H1 (cell line): ENCODE data around the gene CLIC1. TPM values are rescaled to one million over a fixed set of nuclear protein-coding genes. Genes with fewer than 3 reads are reported as not detected.

Experiments
- CTCF ChIA-PET: fragments of 300-600 bp; sonication (Branson Sonifier 250); formaldehyde crosslinking; loops from one replicate; lab custom pipeline; 2021; ENCODE audit not compliant: partially characterized antibody; lab: Charles Lee
- POLR2A ChIA-PET: fragments of 300-600 bp; sonication (Branson Sonifier 250); formaldehyde crosslinking; loops from one replicate; lab custom pipeline; 2021; ENCODE audit warnings: inconsistent platforms; ENCODE audit not compliant: partially characterized antibody; lab: Charles Lee
- DNase-seq, 2 experiments: peaks; one replicate each; pipeline versions ENCODE4 v3.0.0 to v3.0.0-alpha.2; 2010 to 2022; ENCODE audit warnings: low spot score in 2 of 2, low read depth in 1 of 2, mixed read lengths in 1 of 2
- FAIRE-seq: peaks from 2 replicates; lab custom pipeline; 2011; peaks lifted over from hg19 to GRCh38; lab: Jason Lieb, UNC
- H2AFZ ChIP-seq: 2 replicates; pipeline ENCODE4 v1.8.1; 2012; ENCODE audit warnings: low read length, inconsistent platforms
- H2AK5ac ChIP-seq: 2 replicates; pipeline ENCODE4 v1.6.1; 2013; ENCODE audit warnings: low read depth, low read length
- H2BK120ac ChIP-seq: replicated peaks from 2 replicates; pipeline ENCODE3; 2013; ENCODE audit warnings: low read depth, low read length, inconsistent platforms
- H2BK12ac ChIP-seq: 2 replicates; pipeline ENCODE4 v1.6.1; 2013; ENCODE audit warnings: low read depth, low read length
- H2BK15ac ChIP-seq: 2 replicates; pipeline ENCODE4 v1.6.1; 2013; ENCODE audit warnings: low read length
- H2BK20ac ChIP-seq: 2 replicates; pipeline ENCODE4 v1.6.1; 2013; ENCODE audit warnings: low read length
- H2BK5ac ChIP-seq: 2 replicates; pipeline ENCODE4 v1.6.1; 2013; ENCODE audit warnings: low read depth, low read length
- H3K14ac ChIP-seq: 2 replicates; pipeline ENCODE4 v1.6.1; 2013; ENCODE audit warnings: inconsistent platforms; ENCODE audit not compliant: insufficient read length
- H3K18ac ChIP-seq: 2 replicates; pipeline ENCODE4 v1.6.1; 2013; ENCODE audit warnings: low read length; ENCODE audit errors: extremely low read depth
- H3K23ac ChIP-seq: 2 replicates; pipeline ENCODE4 v1.6.1; 2013; ENCODE audit warnings: inconsistent platforms; ENCODE audit not compliant: insufficient read length
- H3K23me2 ChIP-seq: 2 replicates; pipeline ENCODE4 v1.6.1; 2013; ENCODE audit warnings: low read depth, low read length
- H3K27ac ChIP-seq: 2 replicates; pipeline ENCODE4 v1.6.1; 2011; ENCODE audit warnings: low read depth, low read length, inconsistent platforms
- H3K27me3 ChIP-seq, 4 experiments: replicated peaks in 1 of 4; 1 replicate in 1 of 4; 2 replicates in 3 of 4; pipeline versions ENCODE4 v1.6.1 to v1.8.1; 2011 to 2013; ENCODE audit warnings: low read length in 3 of 4, mild to moderate bottlenecking in 3 of 4, inconsistent platforms in 2 of 4, mixed read lengths in 2 of 4, moderate library complexity in 1 of 4; ENCODE audit not compliant: control insufficient read depth in 3 of 4, insufficient read depth in 3 of 4; ENCODE audit errors: extremely low read depth in 1 of 4
- H3K36me3 ChIP-seq, 4 experiments: 2 replicates each; pipeline versions ENCODE4 v1.6.1 to v1.8.1; 2011 to 2013; ENCODE audit warnings: mild to moderate bottlenecking in 4 of 4, low read length in 3 of 4, moderate library complexity in 2 of 4, control low read depth in 1 of 4, inconsistent platforms in 1 of 4; ENCODE audit not compliant: insufficient read depth in 4 of 4, control insufficient read depth in 2 of 4
- H3K4ac ChIP-seq: replicated peaks from 2 replicates; pipeline ENCODE3; 2013; ENCODE audit warnings: low read length, low read depth, mixed read lengths, inconsistent platforms; ENCODE audit not compliant: insufficient read length
- H3K4me1 ChIP-seq, 4 experiments: replicated peaks in 1 of 4; 1 replicate in 1 of 4; 2 replicates in 3 of 4; pipeline versions ENCODE4 v1.6.1 to v1.8.1; 2011 to 2013; ENCODE audit warnings: low read length in 3 of 4, inconsistent platforms in 2 of 4, mixed read lengths in 1 of 4; ENCODE audit not compliant: insufficient read depth in 4 of 4, control insufficient read depth in 3 of 4
- H3K4me2 ChIP-seq, 2 experiments: 2 replicates each; pipeline versions ENCODE4 v1.6.1 to v1.8.1; 2011 to 2013; ENCODE audit warnings: low read depth in 2 of 2, low read length in 2 of 2, control low read depth in 1 of 2, inconsistent platforms in 1 of 2, mild to moderate bottlenecking in 1 of 2; ENCODE audit not compliant: insufficient read depth in 1 of 2
- H3K4me3 ChIP-seq, 4 experiments: fragments of 200-600, 300-600 bp in 1 of 4; sonication (generic), shearing (Covaris generic), sonication (Bioruptor Twin) in 1 of 4; 2 replicates each; pipeline versions ENCODE4 v1.5.1 to v1.8.1; 2011 to 2016; ENCODE audit warnings: low read length in 4 of 4, low read depth in 3 of 4, control low read depth in 2 of 4, inconsistent platforms in 2 of 4, mild to moderate bottlenecking in 2 of 4, mixed read lengths in 1 of 4, moderate library complexity in 1 of 4; ENCODE audit not compliant: insufficient read depth in 2 of 4; ENCODE audit errors: extremely low read depth in 1 of 4
- H3K56ac ChIP-seq: replicated peaks from 2 replicates; pipeline ENCODE3; 2013; ENCODE audit warnings: low read depth, mild to moderate bottlenecking, mixed read lengths, low read length, inconsistent platforms; ENCODE audit not compliant: insufficient read length
- H3K79me1 ChIP-seq: 2 replicates; pipeline ENCODE4 v1.6.1; 2013; ENCODE audit warnings: low read depth, low read length, control low read depth
- H3K79me2 ChIP-seq, 2 experiments: 2 replicates each; pipeline versions ENCODE4 v1.6.1 to v1.8.1; 2012 to 2013; ENCODE audit warnings: low read length in 2 of 2, mild to moderate bottlenecking in 2 of 2, inconsistent platforms in 1 of 2; ENCODE audit not compliant: insufficient read depth in 2 of 2, control insufficient read depth in 1 of 2
- H3K9ac ChIP-seq, 4 experiments: replicated peaks in 1 of 4; 1 replicate in 1 of 4; 2 replicates in 3 of 4; pipeline versions ENCODE4 v1.6.1 to v1.8.1; 2011 to 2013; ENCODE audit warnings: low read depth in 3 of 4, low read length in 3 of 4, control low read depth in 2 of 4, mild to moderate bottlenecking in 2 of 4, moderate library complexity in 2 of 4, inconsistent platforms in 1 of 4; ENCODE audit errors: extremely low read depth in 1 of 4
- H3K9me3 ChIP-seq, 2 experiments: 2 replicates each; pipeline versions ENCODE4 v1.6.1 to v1.8.1; 2012 to 2013; ENCODE audit warnings: mild to moderate bottlenecking in 2 of 2, moderate library complexity in 2 of 2, control low read depth in 1 of 2, inconsistent platforms in 1 of 2, low read depth in 1 of 2, low read length in 1 of 2, mixed read lengths in 1 of 2; ENCODE audit not compliant: insufficient read depth in 2 of 2
- H4K20me1 ChIP-seq, 2 experiments: replicated peaks in 1 of 2; 2 replicates each; pipeline versions ENCODE3 to v1.8.1; 2011 to 2013; ENCODE audit warnings: inconsistent platforms in 2 of 2, low read length in 2 of 2, mild to moderate bottlenecking in 1 of 2; ENCODE audit not compliant: insufficient read depth in 2 of 2, control insufficient read depth in 1 of 2
- H4K5ac ChIP-seq: 2 replicates; pipeline ENCODE4 v1.6.1; 2013; ENCODE audit warnings: low read length, low read depth, mixed read lengths, inconsistent platforms; ENCODE audit not compliant: insufficient read length
- H4K8ac ChIP-seq: 2 replicates; pipeline ENCODE4 v1.8.0; 2013; ENCODE audit warnings: mild to moderate bottlenecking, moderate library complexity, low read length, inconsistent platforms; ENCODE audit not compliant: insufficient read depth; ENCODE audit errors: extremely low read depth
- H4K91ac ChIP-seq: replicated peaks from 2 replicates; pipeline ENCODE3; 2013; ENCODE audit warnings: low read length, mixed read lengths, inconsistent platforms; ENCODE audit not compliant: insufficient read length
- ASH2L ChIP-seq: fragments of 200-600, 300-600 bp; sonication (generic); IDR thresholded peaks from one replicate; pipeline ENCODE4 v1.7.1; 2017; ENCODE audit warnings: low read length
- CREB1 ChIP-seq: IDR thresholded peaks from 2 replicates; pipeline ENCODE4 v1.6.1; 2012; ENCODE audit warnings: inconsistent platforms
- EZH2 ChIP-seq: fragments of 200-600 bp; sonication (generic); IDR thresholded peaks from 2 replicates; pipeline ENCODE4 v1.7.1; 2012; ENCODE audit warnings: low read depth, mild to moderate bottlenecking, moderate library complexity, low read length, inconsistent platforms; ENCODE audit not compliant: severe bottlenecking
- NRF1 ChIP-seq: IDR thresholded peaks from 2 replicates; pipeline ENCODE4 v1.6.1; 2011; ENCODE audit warnings: mild to moderate bottlenecking, low read depth, low read length, improper control_type of control experiment
- POU5F1 ChIP-seq: IDR thresholded peaks from 2 replicates; pipeline ENCODE4 v1.6.1; 2011; ENCODE audit warnings: low read depth, mild to moderate bottlenecking, low read length, moderate library complexity
- RAD21 ChIP-seq, 2 experiments: IDR thresholded peaks in 1 of 2; conservative IDR thresholded peaks in 1 of 2; 2 replicates each; pipeline ENCODE4 v1.6.1; 2011; ENCODE audit warnings: low read depth in 2 of 2, low read length in 2 of 2, improper control_type of control experiment in 1 of 2, inconsistent platforms in 1 of 2, mild to moderate bottlenecking in 1 of 2, moderate library complexity in 1 of 2
- RBBP5 ChIP-seq: IDR thresholded peaks from 2 replicates; pipeline ENCODE4 v1.7.1; 2012; ENCODE audit warnings: low read depth, mild to moderate bottlenecking, inconsistent platforms, low read length, moderate library complexity, borderline replicate concordance
- SIN3A ChIP-seq, 2 experiments: IDR thresholded peaks in 1 of 2; conservative IDR thresholded peaks in 1 of 2; 2 replicates each; pipeline ENCODE4 v1.6.1; 2011 to 2012; ENCODE audit warnings: low read length in 2 of 2, improper control_type of control experiment in 1 of 2, low read depth in 1 of 2, mild to moderate bottlenecking in 1 of 2
- SP4 ChIP-seq: IDR thresholded peaks from 2 replicates; pipeline ENCODE4 v1.6.1; 2012; ENCODE audit warnings: low read length, inconsistent platforms
- SUZ12 ChIP-seq: fragments of 200-600 bp; sonication (generic); IDR thresholded peaks from 2 replicates; pipeline ENCODE4 v1.6.1; 2012; ENCODE audit warnings: mild to moderate bottlenecking, inconsistent platforms, low read length, moderate library complexity, mixed read lengths
- ZNF274 ChIP-seq: IDR thresholded peaks from 2 replicates; pipeline ENCODE4 v1.7.0; 2012; ENCODE audit warnings: low read length, borderline replicate concordance; ENCODE audit errors: extremely low read depth
- WGBS, 2 experiments: shearing (Covaris generic) in 1 of 2; methylation state at CpG; one replicate each; pipeline versions ENCODE4 v1.1.6 to v1.1.7; 2013 to 2015; ENCODE audit warnings: low lambda C conversion rate in 2 of 2, mixed read lengths in 2 of 2, inconsistent platforms in 1 of 2, low coverage in 1 of 2, missing lambda C conversion rate in 1 of 2; ENCODE audit not compliant: insufficient replicate concordance in 2 of 2, insufficient coverage in 1 of 2, insufficient read length in 1 of 2; ENCODE audit errors: extremely low coverage in 1 of 2, missing lambda C conversion rate in 1 of 2; 5-methylcytosine and 5-hydroxymethylcytosine counted together
- polyA plus RNA-seq, 7 experiments: library from polyadenylated mRNA; depleted of rRNA in 3 of 7; stranded (reverse) in 5 of 7; unstranded in 2 of 7; fragments of >200 nt in 5 of 7; fragments of 200-250 nt in 2 of 7; gene quantifications; 1 replicate in 5 of 7; 2 replicates in 1 of 7; 4 replicates in 1 of 7; pipeline versions ENCODE4 v1.2.1 to v1.2.3, GENCODE V29; 2011 to 2013; ENCODE audit warnings: missing spikeins in 2 of 7, mixed read lengths in 2 of 7
- total RNA-seq: library from RNA; stranded (reverse); fragmentation: NEBNext Ultra II Directional; extraction: Animal tissue kit (Norgen Biotek cat#: 25700); gene quantifications from 2 replicates; pipeline ENCODE4 v1.2.1, GENCODE V29; 2021
- TF ChIP-seq, protein P1 (sequence below): IDR thresholded peaks from 2 replicates; pipeline ENCODE4 v1.6.1; 2012; ENCODE audit warnings: low read length, inconsistent platforms

CLIC1 gene
- total and polyA plus RNA-seq, 2 of the 8 experiments (the other 6 are each of a cell fraction or from before 2014, with no cell fraction given): 250 to 277 TPM

DNA sequence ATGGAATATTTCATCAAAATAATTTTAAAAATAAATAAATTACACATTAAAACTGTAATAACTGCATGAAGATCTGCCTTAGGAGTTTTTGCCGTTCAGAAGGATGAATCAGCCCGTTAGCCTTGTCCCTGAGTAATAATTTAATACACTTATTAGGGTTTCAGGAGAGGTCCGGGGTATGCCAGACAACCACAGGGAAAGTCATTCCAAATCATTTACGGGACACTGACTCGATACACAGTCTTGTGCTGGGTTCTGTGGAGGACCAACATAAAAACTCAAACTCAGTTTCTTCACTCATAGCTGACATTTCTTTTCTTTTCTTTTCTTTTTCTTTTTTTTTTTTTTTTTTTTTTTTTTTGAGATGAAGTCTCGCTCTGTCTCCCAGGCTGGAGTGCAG is 30.4 kb downstream of the CLIC1 start:
- CTCF ChIA-PET: interaction anchor here (1.1 to 1.2 kb wide), 2 partner anchors 16 to 64 kb away, joined by 3 read pairs; no protein-coding TSS in a partner anchor
- WGBS, 2 experiments: 91% methylated on average over 5 of the region's 6 CpGs; no CpG with 5 or more reads in 1 of the 2 experiments
- TF ChIP-seq EZH2: no peak
- TF ChIP-seq SP4: no peak
- TF ChIP-seq ZNF274: no peak
- no peak for TF ChIP-seq RBBP5
- TF ChIP-seq, protein P1, sequence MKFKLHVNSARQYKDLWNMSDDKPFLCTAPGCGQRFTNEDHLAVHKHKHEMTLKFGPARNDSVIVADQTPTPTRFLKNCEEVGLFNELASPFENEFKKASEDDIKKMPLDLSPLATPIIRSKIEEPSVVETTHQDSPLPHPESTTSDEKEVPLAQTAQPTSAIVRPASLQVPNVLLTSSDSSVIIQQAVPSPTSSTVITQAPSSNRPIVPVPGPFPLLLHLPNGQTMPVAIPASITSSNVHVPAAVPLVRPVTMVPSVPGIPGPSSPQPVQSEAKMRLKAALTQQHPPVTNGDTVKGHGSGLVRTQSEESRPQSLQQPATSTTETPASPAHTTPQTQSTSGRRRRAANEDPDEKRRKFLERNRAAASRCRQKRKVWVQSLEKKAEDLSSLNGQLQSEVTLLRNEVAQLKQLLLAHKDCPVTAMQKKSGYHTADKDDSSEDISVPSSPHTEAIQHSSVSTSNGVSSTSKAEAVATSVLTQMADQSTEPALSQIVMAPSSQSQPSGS: no peak
- no peak for TF ChIP-seq SIN3A (conservative IDR thresholded peaks at IDR 0.05 in 1 of 2, IDR thresholded peaks at IDR 0.05 in 1 of 2; ENCODE audit: low read depth in 1 of 2, low read length in 2 of 2)
- TF ChIP-seq RAD21 (IDR thresholded peaks at IDR 0.05 in 1 of 2, conservative IDR thresholded peaks at IDR 0.05 in 1 of 2; ENCODE audit: low read depth in 2 of 2, low read length in 2 of 2): no peak
- TF ChIP-seq POU5F1: no peak
- no peak for TF ChIP-seq CREB1
- no peak for TF ChIP-seq SUZ12
- no peak for TF ChIP-seq ASH2L
- no peak for TF ChIP-seq NRF1

More for the DNA sequence above, 30.4 kb downstream of the CLIC1 start:
- Histone ChIP-seq H3K9me3 (no peaks in the 10 kb centered on the region), H2BK5ac (no peak overlapping the region), H3K4me1 (peaks cover 2 to 7% (median 4%) of the 10 kb centered on the region in 4 experiments; a peak in 5 of 7 replicates), H3K23me2 (peaks cover 11% of the 10 kb centered on the region; the same call in 1 of the 2 replicates), H3K18ac (no peak overlapping the region), H2BK15ac (no peak overlapping the region), H2BK20ac (no peak overlapping the region), H4K20me1 (no peaks in the 10 kb centered on the region), H3K4ac (no peak overlapping the region), H3K79me1 (peaks cover 6% of the 10 kb centered on the region), H3K14ac (no peak overlapping the region), H4K5ac (no peak overlapping the region), H3K79me2 (peaks cover 0 to 7% of the 10 kb centered on the region in 2 experiments; a peak in 2 of 4 replicates), H3K56ac (no peak overlapping the region), H2AK5ac (no peak overlapping the region), H3K27ac (no peak overlapping the region), H2AFZ (no peak overlapping the region), H3K36me3 (no peaks in the 10 kb centered on the region; a peak in 1 of 8 replicates), H2BK12ac (no peak overlapping the region), H3K9ac (no peak overlapping the region), H4K91ac (no peak overlapping the region), H2BK120ac (no peak overlapping the region), H3K4me2 (no peak overlapping the region), H3K23ac (no peak overlapping the region), H3K4me3 (no peak overlapping the region), H3K27me3 (no peaks in the 10 kb centered on the region), H4K8ac (no peak overlapping the region)
- FAIRE-seq (no peak), DNase-seq (no peak)
- POLR2A ChIA-PET: interaction anchor here (1.1 kb wide), 1 partner anchor 34 kb away, joined by 5 read pairs; the partner anchor contains the start of gene MSH5
